GDM1 (cell line): ENCODE data around the gene PCBP4.

Source experiments
- DNase-seq: peaks from one replicate; lab custom pipeline; 2025; lab: John Stamatoyannopoulos, UW

Gene PCBP4

GRCh38 chr3:51971350-51971749, 4.1 kb upstream of the PCBP4 start:
- no peak for DNase-seq

GRCh38 chr3:51970606-51971300, 3.5 kb upstream of the PCBP4 start:
- no peak for DNase-seq

GRCh38 chr3:51969841-51970240, 2.6 kb upstream of the PCBP4 start:
- no peak for DNase-seq

- no peak for DNase-seq
These were observed 1.8 kb upstream of the PCBP4 start for GRCh38 chr3:51968883-51969678.

- no peak for DNase-seq
These were observed 1.0 kb upstream of the PCBP4 start for GRCh38 chr3:51968170-51968775.

- no peak for DNase-seq
These were observed 301 bp downstream of the PCBP4 start for GRCh38 chr3:51966922-51967383.

- DNase-seq: no peak
These were observed 768 bp downstream of the PCBP4 start for GRCh38 chr3:51966486-51966885.

GRCh38 chr3:51966016-51966415, 1.2 kb downstream of the PCBP4 start:
- no peak for DNase-seq

- no peak for DNase-seq
These were observed 2.7 kb downstream of the PCBP4 start for GRCh38 chr3:51964521-51964920.

- no peak for DNase-seq
These were observed 3.3 kb downstream of the PCBP4 start for GRCh38 chr3:51963951-51964451.

- no peak for DNase-seq
These were observed 4.3 kb downstream of the PCBP4 start for GRCh38 chr3:51962854-51963530.

GRCh38 chr3:51961602-51962569, 5.4 kb downstream of the PCBP4 start:
- no peak for DNase-seq

- DNase-seq: no peak
These were observed 6.2 kb downstream of the PCBP4 start for GRCh38 chr3:51961011-51961410.

GRCh38 chr3:51960386-51960785, 6.9 kb downstream of the PCBP4 start:
- DNase-seq: no peak

- DNase-seq: no peak
These were observed 7.6 kb downstream of the PCBP4 start for GRCh38 chr3:51959651-51960050.

GRCh38 chr3:51958603-51959521, 8.4 kb downstream of the PCBP4 start:
- DNase-seq: no peak

- no peak for DNase-seq
These were observed 9.6 kb downstream of the PCBP4 start for GRCh38 chr3:51957520-51958205.

GRCh38 chr3:51955893-51956770, 11.1 kb downstream of the PCBP4 start:
- DNase-seq: no peak
